ENCODE measurements around the gene SLC6A1.
A peak's percentile ranks its signal among the peaks of the same experiment; 100 is the strongest.

SLC6A1 gene

DNA sequence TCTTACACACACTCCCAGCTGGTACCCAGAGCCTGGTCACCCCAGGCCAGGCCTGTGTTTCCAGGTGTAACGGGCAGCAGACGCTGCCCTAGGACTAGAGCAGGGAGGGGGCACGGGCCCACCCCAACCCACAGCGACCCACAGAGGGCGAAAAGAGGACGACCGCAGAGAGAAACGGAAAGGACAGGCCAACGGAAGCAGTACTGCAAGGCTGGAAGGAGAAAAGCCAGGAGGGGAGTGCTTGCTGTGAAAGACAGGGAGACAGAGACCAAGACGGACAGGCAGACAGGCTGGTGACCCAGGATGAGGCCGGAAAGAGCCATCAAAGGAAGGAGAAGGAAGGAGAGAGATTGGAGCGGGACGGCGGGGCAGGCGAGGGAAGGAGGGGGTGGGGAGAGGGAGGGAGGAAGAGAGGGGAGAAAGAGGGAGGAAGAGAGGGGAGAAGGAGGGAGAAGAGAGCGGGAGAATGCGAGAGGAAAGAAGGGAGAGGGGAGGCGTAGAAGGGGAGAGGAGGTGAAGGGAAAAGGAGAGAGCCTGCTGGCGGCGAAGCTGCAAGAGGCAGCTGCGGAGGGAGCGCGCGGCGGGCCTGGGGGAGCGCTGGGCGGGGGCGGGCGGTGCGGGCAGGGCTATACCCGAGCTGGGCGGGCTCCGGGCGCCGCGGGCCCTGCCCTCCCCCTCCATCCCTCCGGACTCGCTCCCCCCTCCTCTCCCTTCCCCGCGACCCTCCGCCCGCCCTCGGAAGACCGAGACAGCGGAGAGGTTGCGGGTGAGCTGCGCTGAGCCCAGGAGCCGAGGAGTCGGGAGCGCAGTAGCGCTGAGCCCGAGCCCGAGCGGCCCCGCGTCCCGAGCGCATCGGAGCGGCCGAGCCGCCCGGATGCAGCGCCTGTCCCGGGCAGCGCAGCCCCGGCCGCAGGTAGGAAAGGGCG, at the start of gene SLC6A1:
SLC6A1 (plus strand) TSS at position 732 of the 926 bp plus-strand sequence. CDS start 24,464 bp downstream, outside the sequence.
- ATAC-seq (ENCODE audit: low read depth) (0 out of 3 replicates have a peak, but pooled peaks have one; percentile 51), DNase-seq (ENCODE audit: low spot score) (no peak)
- peaks cover 79% of the 10 kb centered on the region for H3K27me3 ChIP-seq (ENCODE audit: insufficient read depth, poor library complexity, severe bottlenecking)
- H3K4me1 ChIP-seq (ENCODE audit: insufficient read depth, poor library complexity, severe bottlenecking): no peaks in the 10 kb centered on the region
- TF ChIP-seq, protein P1, sequence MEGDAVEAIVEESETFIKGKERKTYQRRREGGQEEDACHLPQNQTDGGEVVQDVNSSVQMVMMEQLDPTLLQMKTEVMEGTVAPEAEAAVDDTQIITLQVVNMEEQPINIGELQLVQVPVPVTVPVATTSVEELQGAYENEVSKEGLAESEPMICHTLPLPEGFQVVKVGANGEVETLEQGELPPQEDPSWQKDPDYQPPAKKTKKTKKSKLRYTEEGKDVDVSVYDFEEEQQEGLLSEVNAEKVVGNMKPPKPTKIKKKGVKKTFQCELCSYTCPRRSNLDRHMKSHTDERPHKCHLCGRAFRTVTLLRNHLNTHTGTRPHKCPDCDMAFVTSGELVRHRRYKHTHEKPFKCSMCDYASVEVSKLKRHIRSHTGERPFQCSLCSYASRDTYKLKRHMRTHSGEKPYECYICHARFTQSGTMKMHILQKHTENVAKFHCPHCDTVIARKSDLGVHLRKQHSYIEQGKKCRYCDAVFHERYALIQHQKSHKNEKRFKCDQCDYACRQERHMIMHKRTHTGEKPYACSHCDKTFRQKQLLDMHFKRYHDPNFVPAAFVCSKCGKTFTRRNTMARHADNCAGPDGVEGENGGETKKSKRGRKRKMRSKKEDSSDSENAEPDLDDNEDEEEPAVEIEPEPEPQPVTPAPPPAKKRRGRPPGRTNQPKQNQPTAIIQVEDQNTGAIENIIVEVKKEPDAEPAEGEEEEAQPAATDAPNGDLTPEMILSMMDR (IDR thresholded peaks at IDR 0.05; ENCODE audit: poor library complexity, severe bottlenecking): no peak
- no peaks in the 10 kb centered on the region for H3K36me3 ChIP-seq (ENCODE audit: low read depth)
- H3K27ac ChIP-seq (ENCODE audit: poor library complexity, severe bottlenecking): no peak within 1 kb of the TSS
- H3K4me3 ChIP-seq (ENCODE audit: severe bottlenecking): no peak within 1 kb of the TSS
- no peaks in the 10 kb centered on the region for H3K9me3 ChIP-seq (ENCODE audit: severe bottlenecking)

DNA sequence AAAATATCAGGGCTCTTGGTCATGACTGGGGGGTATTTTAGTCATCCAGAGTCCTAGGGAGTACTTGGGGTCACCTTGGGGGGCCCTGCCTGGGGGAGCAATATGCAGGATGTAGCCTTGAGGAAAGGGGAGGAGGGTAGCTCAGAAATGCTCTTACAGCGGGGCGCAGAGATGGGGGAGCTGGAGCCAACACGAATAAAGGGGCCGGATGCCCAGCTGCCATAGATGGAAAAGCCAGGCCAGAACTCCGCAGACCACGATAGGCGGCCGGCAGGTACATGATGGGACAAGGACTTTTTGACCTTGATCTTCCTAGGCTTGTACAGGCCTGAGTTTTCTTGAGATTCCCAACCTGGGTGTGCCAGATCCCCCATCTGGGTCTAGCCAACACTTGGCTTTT, 47.7 kb upstream of the SLC6A1 start:
- TF ChIP-seq, protein P1 (IDR thresholded peaks at IDR 0.05; ENCODE audit: poor library complexity, severe bottlenecking): no peak
- ATAC-seq (ENCODE audit: low read depth) (no peak), DNase-seq (ENCODE audit: low spot score) (no peak)
- Histone ChIP-seq H3K9me3 (ENCODE audit: severe bottlenecking) (no peaks in the 10 kb centered on the region), H3K4me3 (ENCODE audit: severe bottlenecking) (no peak overlapping the region), H3K27me3 (ENCODE audit: insufficient read depth, poor library complexity, severe bottlenecking) (no peaks in the 10 kb centered on the region), H3K27ac (ENCODE audit: poor library complexity, severe bottlenecking) (no peak overlapping the region), H3K36me3 (ENCODE audit: low read depth) (no peaks in the 10 kb centered on the region), H3K4me1 (ENCODE audit: insufficient read depth, poor library complexity, severe bottlenecking) (peaks cover 4% of the 10 kb centered on the region)

DNA sequence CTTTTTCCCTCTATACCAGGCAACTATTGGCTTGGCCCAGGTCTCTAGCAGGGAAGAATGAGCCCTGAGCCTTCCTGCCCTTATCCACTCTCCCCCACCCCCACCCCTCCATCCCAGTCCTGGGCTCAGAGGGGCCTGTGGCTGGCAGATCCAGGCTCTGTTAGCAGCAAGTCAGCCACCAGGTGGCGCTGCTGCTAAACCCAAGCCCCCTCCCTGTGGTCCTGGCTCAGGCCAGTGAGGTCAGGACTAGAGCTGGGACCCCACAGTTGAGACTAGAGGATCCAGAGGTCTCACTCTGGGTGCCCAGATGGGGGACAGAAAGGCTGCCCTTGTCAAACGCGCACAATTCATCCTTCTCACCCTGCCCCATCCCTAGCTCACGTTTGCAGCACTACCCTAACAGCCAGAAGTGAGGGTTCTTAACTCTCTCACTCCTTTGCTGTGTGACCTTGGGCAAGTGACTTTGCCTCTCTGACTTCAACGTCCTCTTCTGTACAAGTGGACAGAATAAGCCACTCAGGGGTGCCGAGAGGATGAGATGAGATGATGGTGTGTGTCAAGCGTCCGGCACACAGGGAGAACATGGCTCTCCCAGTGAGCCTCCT, 46.8 kb upstream of the SLC6A1 start:
- peak; percentile 78 for ATAC-seq (ENCODE audit: low read depth)
- Histone ChIP-seq H3K4me3 (ENCODE audit: severe bottlenecking) (no peak overlapping the region), H3K27me3 (ENCODE audit: insufficient read depth, poor library complexity, severe bottlenecking) (no peaks in the 10 kb centered on the region), H3K27ac (ENCODE audit: poor library complexity, severe bottlenecking) (no peak overlapping the region), H3K4me1 (ENCODE audit: insufficient read depth, poor library complexity, severe bottlenecking) (peaks cover 4% of the 10 kb centered on the region), H3K36me3 (ENCODE audit: low read depth) (no peaks in the 10 kb centered on the region), H3K9me3 (ENCODE audit: severe bottlenecking) (no peaks in the 10 kb centered on the region)
- no peak for DNase-seq (ENCODE audit: low spot score)
- TF ChIP-seq, protein P1 (IDR thresholded peaks at IDR 0.05; ENCODE audit: poor library complexity, severe bottlenecking): peak; percentile 84

DNA sequence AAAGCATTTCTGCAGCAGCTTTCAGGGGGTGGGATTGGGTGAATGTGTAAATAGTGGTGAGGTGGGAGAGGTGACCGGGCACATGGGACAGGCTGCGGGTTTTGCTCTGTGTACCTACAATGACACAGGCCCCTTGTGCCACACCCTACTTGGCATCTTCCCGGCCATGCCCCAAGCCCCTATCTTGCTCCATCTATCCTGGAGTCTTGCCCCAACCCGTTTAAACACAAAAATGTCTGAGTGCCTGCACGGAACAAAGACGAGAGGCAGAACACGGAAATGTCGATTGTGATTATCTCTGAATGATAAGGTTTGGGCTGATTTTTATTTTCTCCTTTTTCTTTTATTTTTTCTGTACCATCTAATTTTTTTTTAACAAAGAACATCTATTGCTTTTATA, 46.0 kb upstream of the SLC6A1 start:
- TF ChIP-seq, protein P1 (IDR thresholded peaks at IDR 0.05; ENCODE audit: poor library complexity, severe bottlenecking): no peak

More for the DNA sequence above, 46.0 kb upstream of the SLC6A1 start:
- Histone ChIP-seq H3K4me3 (ENCODE audit: severe bottlenecking) (no peak overlapping the region), H3K4me1 (ENCODE audit: insufficient read depth, poor library complexity, severe bottlenecking) (peaks cover 4% of the 10 kb centered on the region), H3K27ac (ENCODE audit: poor library complexity, severe bottlenecking) (no peak overlapping the region), H3K36me3 (ENCODE audit: low read depth) (no peaks in the 10 kb centered on the region), H3K27me3 (ENCODE audit: insufficient read depth, poor library complexity, severe bottlenecking) (no peaks in the 10 kb centered on the region), H3K9me3 (ENCODE audit: severe bottlenecking) (no peaks in the 10 kb centered on the region)
- DNase-seq (ENCODE audit: low spot score) (no peak), ATAC-seq (ENCODE audit: low read depth) (0 out of 3 replicates have a peak, but pooled peaks have one; percentile 19)

Data from RWPE2 (cell line).